ENCODE results near the gene FHOD3. TPM values are rescaled to one million over a fixed set of nuclear protein-coding genes. Genes with fewer than 3 reads are reported as not detected.

Gene FHOD3
- total and polyA plus RNA-seq, 4 donors: 0.57 to 1.3 (median 1.2) TPM; not detected in 1

- no peaks in the 10 kb centered on the region for H3K36me3 ChIP-seq (ENCODE audit: control insufficient read depth in 4 of 4, insufficient read depth in 3 of 4, low read depth in 1 of 4, low read length in 3 of 4)
- DNase-seq (ENCODE audit: low spot score): no peak
- no peak overlapping the region for H3K27ac ChIP-seq (ENCODE audit: low read depth in 1 of 2, low read length in 2 of 2)
- no peaks in the 10 kb centered on the region for H3K9me3 ChIP-seq (ENCODE audit: control insufficient read depth in 4 of 4, low read length in 3 of 4)
- no peak overlapping the region for H3K4me3 ChIP-seq (ENCODE audit: low read depth in 1 of 3, low read length in 3 of 3)
- TF ChIP-seq, protein P1, sequence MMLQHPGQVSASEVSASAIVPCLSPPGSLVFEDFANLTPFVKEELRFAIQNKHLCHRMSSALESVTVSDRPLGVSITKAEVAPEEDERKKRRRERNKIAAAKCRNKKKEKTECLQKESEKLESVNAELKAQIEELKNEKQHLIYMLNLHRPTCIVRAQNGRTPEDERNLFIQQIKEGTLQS (IDR thresholded peaks at IDR 0.05): no peak
- no peak for TF ChIP-seq HNF4A (conservative IDR thresholded peaks at IDR 0.05)
- no peak for TF ChIP-seq REST (IDR thresholded peaks at IDR 0.05)
- TF ChIP-seq RXRA (IDR thresholded peaks at IDR 0.05): no peak
- no peaks in the 10 kb centered on the region for H3K27me3 ChIP-seq (ENCODE audit: control insufficient read depth in 4 of 4, insufficient read depth in 4 of 4, low read length in 3 of 4)
- H3K4me1 ChIP-seq (ENCODE audit: control insufficient read depth in 4 of 4, insufficient read depth in 4 of 4, low read length in 3 of 4): no peaks in the 10 kb centered on the region
- WGBS: 87% methylated on average over 4 of the region's 4 CpGs
- H3K9ac ChIP-seq (ENCODE audit: low read depth in 1 of 2, low read length in 2 of 2): no peak overlapping the region
Observed at GRCh38 chr18:36476433-36476832, 178.9 kb downstream of the FHOD3 start.

DNA sequence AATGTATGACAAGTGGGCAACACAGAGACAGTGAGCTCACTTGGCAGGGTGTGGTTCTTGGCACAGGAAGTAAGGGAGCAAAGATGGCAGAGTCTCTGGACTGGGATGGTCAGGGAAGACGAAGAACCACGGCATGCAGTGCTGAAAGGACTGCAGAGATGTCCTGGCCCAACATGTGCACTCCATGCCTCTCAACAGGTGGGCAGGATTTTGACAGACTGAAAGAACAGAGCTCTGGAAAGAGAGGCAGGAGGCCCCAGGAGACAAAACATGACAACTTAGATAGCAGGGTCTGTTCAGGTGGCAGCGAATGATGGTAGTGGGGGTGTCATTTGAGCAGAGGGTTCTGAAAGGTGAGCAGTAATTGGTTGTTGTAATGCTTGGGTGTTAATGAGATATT, 180.3 kb downstream of the FHOD3 start:
- 85% methylated on average over 3 of the region's 3 CpGs for WGBS

More for the DNA sequence above, 180.3 kb downstream of the FHOD3 start:
- Histone ChIP-seq H3K9ac (ENCODE audit: low read depth in 1 of 2, low read length in 2 of 2) (no peak overlapping the region), H3K4me3 (ENCODE audit: low read depth in 1 of 3, low read length in 3 of 3) (no peak overlapping the region), H3K9me3 (ENCODE audit: control insufficient read depth in 4 of 4, low read length in 3 of 4) (no peaks in the 10 kb centered on the region), H3K27ac (ENCODE audit: low read depth in 1 of 2, low read length in 2 of 2) (no peak overlapping the region), H3K4me1 (ENCODE audit: control insufficient read depth in 4 of 4, insufficient read depth in 4 of 4, low read length in 3 of 4) (no peaks in the 10 kb centered on the region), H3K36me3 (ENCODE audit: control insufficient read depth in 4 of 4, insufficient read depth in 3 of 4, low read depth in 1 of 4, low read length in 3 of 4) (no peaks in the 10 kb centered on the region), H3K27me3 (ENCODE audit: control insufficient read depth in 4 of 4, insufficient read depth in 4 of 4, low read length in 3 of 4) (no peaks in the 10 kb centered on the region)
- TF ChIP-seq TAF1 (conservative IDR thresholded peaks at IDR 0.05): no peak
- no peak for TF ChIP-seq HNF4G (IDR thresholded peaks at IDR 0.05)
- TF ChIP-seq FOXA2 (IDR thresholded peaks at IDR 0.05): no peak
- TF ChIP-seq FOXA1 (IDR thresholded peaks at IDR 0.05): no peak
- TF ChIP-seq, protein P1 (IDR thresholded peaks at IDR 0.05): no peak
- no peak for TF ChIP-seq SP1 (IDR thresholded peaks at IDR 0.05)
- TF ChIP-seq YY1 (IDR thresholded peaks at IDR 0.05): no peak
- no peak for TF ChIP-seq RAD21 (IDR thresholded peaks at IDR 0.05)
- no peak for TF ChIP-seq RXRA (IDR thresholded peaks at IDR 0.05)
- TF ChIP-seq EGR1 (IDR thresholded peaks at IDR 0.05; ENCODE audit: low read depth in 2 of 2): no peak
- no peak for TF ChIP-seq ZBTB33 (IDR thresholded peaks at IDR 0.05)
- TF ChIP-seq REST (IDR thresholded peaks at IDR 0.05): no peak
- no peak for TF ChIP-seq JUND (IDR thresholded peaks at IDR 0.05)
- TF ChIP-seq, protein P2, sequence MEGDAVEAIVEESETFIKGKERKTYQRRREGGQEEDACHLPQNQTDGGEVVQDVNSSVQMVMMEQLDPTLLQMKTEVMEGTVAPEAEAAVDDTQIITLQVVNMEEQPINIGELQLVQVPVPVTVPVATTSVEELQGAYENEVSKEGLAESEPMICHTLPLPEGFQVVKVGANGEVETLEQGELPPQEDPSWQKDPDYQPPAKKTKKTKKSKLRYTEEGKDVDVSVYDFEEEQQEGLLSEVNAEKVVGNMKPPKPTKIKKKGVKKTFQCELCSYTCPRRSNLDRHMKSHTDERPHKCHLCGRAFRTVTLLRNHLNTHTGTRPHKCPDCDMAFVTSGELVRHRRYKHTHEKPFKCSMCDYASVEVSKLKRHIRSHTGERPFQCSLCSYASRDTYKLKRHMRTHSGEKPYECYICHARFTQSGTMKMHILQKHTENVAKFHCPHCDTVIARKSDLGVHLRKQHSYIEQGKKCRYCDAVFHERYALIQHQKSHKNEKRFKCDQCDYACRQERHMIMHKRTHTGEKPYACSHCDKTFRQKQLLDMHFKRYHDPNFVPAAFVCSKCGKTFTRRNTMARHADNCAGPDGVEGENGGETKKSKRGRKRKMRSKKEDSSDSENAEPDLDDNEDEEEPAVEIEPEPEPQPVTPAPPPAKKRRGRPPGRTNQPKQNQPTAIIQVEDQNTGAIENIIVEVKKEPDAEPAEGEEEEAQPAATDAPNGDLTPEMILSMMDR (IDR thresholded peaks at IDR 0.05; ENCODE audit: low read depth, low read length, missing input control): no peak
- DNase-seq (ENCODE audit: low spot score): no peak
